Activated T-cell treated with anti-CD3 and anti-CD28 coated beads, Interleukin-2, amount 50 U/mL, for 1 hour (primary cell): ENCODE results near the gene SLC35F1.

Experiments used
- DNase-seq: peaks from one replicate; pipeline ENCODE4 v3.0.0-alpha.2; 2020

Gene SLC35F1

GRCh38 chr6:118285791-118286190, 378.7 kb downstream of the SLC35F1 start:
- DNase-seq: no peak

DNA sequence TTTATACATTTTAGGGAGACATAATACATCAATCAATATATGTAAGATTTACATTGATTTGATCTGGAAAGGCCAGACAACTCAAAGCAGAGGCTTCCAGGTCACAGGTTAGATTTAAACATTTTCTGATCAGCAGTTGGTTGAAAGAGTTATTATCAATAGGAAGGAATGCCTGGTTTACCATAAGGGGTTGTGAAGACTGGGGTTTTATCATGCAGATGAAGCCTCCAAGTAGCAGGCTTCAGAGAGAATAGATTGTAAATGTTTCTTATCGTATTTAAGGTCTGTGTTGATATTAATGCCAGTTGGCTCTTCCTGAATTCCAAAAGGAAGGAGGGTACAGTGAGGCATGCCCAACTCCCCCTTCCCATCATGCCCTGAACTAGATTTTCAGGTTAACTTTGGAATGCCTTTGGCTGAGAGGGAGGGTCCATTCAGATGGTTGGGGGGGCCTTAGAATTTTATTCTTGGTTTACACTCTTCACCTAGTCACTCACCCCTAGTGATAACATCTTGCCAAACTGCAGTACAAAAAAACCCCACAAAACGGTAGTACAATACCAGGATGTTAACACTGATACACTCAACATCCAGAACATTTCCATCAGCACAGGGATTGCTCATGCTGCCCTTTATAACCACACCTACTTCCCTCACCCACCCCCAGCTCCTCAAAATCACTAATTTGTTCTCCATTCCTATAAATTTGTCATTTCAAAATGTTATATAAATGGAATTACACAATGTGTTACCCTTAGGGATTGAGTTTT, 381.5 kb downstream of the SLC35F1 start:
- no peak for DNase-seq

- no peak for DNase-seq
Measured at GRCh38 chr6:118292558-118292957, 385.5 kb downstream of the SLC35F1 start.

DNA sequence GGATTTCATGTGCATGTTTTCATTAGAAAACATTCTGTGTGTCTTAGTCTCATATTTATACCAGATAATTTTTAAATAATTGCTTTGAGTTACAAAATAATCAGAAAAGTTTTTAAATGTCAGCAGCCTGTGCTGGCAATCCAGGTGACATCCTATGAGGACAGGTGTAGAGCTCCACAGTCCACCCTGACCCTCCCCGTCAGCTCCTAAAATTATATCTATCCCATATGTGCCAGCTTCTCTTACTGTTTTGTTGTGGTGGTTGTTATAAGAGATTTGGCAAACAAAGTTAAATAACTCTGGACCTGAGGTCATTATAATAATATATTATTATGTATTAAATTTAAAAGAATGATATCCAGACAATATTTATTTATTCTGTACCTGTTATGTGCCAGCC, 387.8 kb downstream of the SLC35F1 start:
- no peak for DNase-seq

DNA sequence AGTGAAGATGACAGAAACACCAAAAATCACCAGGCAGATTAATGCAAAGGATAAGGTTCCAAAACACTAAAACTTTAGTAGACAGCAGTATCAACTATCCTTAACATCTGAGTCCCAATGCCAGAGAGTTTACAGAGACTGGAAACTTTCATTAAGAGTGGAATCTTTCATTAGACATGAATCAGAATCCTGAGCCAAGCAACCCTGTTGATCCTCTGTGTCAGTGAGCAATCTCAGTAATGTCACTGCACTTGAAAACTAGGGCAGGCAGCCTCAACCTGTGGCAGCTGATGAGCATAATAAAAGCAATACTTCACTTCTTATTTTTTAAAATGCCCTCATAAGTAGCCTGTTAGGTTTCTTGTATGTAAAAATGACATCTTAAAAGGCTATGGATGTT, 388.3 kb downstream of the SLC35F1 start:
- DNase-seq: no peak

- DNase-seq: no peak
Measured at GRCh38 chr6:118296129-118296901, 389.3 kb downstream of the SLC35F1 start.

- no peak for DNase-seq
Measured at GRCh38 chr6:118297821-118298220, 390.8 kb downstream of the SLC35F1 start.

GRCh38 chr6:118298476-118299427, 391.7 kb downstream of the SLC35F1 start:
- DNase-seq: no peak

DNA sequence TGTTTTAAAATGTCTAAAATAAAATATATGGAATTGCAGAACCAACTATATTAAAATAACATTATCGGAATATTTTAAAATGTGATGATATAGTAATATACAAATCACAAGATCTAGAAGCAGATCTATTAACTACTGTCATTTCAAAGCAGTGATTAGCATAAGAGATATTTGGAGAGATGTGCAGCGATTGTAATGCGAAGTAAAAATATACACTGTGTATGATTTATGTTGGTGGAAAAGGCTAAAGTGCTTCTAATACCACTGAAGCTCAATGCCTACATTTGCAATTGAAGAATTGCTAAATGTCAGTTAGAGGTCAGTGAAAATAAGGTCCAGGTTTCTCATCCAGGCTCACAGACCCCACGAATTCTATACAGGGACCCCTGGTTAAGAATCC, 392.4 kb downstream of the SLC35F1 start:
- no peak for DNase-seq

DNA sequence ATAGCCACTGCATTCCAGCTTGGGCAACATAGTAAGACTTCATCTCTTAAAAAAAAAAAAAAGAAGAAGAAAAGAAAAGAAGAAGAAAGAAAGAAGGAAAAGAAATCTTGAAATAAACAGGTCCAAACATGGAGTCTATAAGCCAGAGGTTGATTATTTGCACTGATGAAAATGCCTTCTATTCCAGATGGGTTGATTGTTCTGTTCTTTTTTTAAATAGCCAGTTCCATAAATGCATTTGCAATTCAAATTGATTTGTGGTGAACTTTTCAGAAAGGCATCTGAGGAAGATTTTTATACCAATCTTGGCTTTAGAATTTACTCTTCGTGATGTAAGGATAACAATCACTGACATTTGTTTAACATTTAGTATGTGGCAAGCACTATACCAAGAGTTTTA, 397.3 kb downstream of the SLC35F1 start:
- no peak for DNase-seq

DNA sequence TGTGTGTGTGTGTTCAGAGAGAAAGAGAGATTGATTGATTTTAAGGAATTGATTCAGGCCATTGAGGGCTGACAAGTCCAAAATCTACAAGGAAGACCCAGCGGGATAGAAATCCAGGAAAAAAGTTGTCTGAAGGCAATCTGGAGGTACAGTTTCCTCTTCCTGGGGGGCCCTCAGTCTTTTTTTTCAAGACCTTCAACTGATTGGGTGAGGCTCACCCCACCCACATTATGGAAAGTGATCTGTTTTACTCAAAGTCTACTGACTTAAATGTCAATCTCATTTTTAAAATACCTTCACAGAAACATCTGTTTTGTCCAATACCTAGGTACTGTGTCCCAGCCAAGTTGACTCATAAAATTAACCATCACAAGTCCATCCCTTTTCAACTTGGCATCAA, 398.0 kb downstream of the SLC35F1 start:
- no peak for DNase-seq

- DNase-seq: no peak
Measured at GRCh38 chr6:118306392-118307238, 399.6 kb downstream of the SLC35F1 start.

- no peak for DNase-seq
Measured at GRCh38 chr6:118307581-118307980, 400.5 kb downstream of the SLC35F1 start.

- DNase-seq: no peak
Measured at GRCh38 chr6:118309337-118310093, 402.5 kb downstream of the SLC35F1 start.

DNA sequence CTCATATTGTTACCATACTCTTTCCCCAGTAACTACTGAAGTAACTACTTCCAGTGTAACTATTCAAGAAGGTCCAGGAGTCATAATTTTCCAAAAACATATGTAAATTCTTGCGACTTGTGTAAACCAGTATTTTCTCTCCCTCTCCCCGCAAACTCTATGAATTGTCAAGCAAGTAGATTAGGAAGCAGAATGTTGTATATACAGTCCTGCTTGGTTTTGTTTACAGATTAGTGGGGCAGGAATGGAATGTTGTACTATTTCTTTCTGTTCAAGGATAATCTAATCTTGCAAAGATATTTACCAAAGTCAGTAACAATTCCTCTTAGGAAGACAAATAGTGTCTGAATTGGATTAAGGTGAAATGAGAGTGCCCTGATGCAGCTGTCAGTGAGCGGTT, 406.1 kb downstream of the SLC35F1 start:
- DNase-seq: no peak

DNA sequence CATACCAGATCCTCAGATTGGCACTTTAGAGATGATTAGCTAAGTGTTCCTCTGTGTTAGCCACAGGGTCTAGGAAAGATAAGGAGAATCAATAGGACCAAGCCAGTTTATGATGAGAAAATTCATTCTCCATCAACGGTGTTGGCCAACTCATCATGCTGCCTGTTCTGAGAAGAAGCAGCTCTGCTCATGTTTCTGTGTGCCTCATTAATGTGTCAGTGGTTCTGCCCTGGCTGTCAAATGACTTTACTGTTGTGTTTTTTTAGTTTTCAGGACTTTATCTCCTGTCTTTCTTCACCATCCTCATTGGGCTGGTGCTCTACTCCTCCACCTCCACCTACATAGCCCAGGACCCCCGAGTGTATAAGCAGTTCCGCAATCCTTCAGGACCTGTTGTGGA, 406.7 kb downstream of the SLC35F1 start:
- DNase-seq: no peak

DNA sequence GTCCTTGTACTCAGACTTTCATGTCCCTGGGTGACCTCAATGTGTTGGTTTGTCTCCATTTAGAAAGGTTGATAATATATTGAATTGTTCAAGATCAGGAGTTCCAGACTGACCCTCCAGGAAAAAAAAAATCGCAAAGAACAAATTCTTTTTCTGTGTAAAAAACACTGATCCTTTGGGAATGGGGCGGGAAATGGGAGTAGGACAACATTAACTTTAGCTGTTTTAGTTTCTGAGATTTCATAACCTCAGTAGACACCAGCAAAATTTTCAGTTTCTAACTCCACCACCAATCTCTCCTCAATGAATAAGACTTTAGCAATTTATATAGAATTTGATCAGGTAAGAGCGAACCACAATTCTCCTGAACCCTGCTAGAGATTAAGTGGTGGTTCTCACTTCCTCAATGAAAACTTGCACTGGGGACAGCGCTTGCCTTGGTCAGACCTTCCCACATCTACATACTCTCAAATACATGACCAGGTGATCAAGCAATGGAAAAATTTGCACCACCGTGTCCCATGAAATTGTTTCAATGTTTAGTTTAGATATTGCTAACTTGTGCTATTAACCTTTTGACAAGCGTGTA, 409.8 kb downstream of the SLC35F1 start:
- DNase-seq: no peak

GRCh38 chr6:118317581-118318563, 410.8 kb downstream of the SLC35F1 start:
- DNase-seq: no peak

GRCh38 chr6:118318648-118319047, 411.6 kb downstream of the SLC35F1 start:
- DNase-seq: no peak

DNA sequence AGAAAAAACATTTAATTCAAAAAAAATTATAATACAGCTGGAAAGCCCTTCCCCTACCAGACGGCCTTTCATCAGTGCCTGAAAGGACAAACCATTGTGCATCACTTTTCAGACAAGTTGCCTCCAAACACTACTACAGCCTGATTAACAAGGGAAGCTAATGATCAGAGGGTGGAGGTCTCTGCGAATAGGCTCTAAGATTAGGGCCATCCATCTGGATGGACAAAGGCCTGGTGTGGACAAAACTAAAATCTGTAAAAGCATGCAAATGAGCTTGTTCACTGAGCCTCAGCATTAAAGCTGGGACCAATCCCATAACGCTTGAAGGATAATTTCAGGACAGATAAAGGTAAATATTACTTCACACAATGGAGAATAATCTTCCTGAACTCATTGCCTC, 412.4 kb downstream of the SLC35F1 start:
- no peak for DNase-seq
